ENCODE data around the gene SH3PXD2B.

DNA sequence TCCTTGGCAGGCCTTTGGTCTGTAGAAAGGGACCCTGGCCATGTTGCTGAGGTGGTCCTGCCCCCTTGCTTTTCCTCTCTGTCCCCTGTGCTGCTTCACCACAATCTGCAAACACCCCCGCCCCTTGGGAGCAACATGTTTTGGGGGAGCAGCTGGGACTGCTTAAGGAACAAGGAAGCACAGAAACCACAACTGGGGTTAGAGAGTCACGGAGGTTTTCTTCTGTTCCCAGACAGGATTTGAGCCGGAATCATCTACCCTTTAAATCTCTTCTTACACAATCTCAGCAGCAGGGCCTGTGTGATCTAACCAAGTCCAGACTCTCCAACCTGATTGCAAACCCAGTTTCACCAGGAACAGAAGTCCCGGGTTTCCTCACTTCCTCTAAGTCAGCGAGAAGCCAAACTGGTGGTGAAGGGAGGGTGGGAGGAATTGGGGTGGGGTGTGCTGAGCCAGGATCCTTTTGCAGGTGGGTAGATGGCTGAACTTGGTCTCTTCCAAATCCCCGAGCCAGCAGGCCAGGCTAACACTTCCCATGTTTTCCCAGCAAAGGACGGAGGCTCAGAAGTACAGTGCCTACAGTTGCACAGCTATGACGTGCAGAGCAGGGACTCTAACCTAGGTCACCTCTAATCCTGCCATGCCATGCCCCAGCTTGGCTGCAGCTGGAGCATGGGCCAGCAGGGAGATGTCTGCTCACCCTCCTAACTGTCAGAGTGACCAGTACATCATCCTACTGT lies 25.0 kb downstream of the SH3PXD2B start:
- no peak for TF ChIP-seq POLR2A (IDR thresholded peaks at IDR 0.05; ENCODE audit: borderline replicate concordance, extremely low read depth, insufficient read depth, insufficient read length)
- TF ChIP-seq, protein P1, sequence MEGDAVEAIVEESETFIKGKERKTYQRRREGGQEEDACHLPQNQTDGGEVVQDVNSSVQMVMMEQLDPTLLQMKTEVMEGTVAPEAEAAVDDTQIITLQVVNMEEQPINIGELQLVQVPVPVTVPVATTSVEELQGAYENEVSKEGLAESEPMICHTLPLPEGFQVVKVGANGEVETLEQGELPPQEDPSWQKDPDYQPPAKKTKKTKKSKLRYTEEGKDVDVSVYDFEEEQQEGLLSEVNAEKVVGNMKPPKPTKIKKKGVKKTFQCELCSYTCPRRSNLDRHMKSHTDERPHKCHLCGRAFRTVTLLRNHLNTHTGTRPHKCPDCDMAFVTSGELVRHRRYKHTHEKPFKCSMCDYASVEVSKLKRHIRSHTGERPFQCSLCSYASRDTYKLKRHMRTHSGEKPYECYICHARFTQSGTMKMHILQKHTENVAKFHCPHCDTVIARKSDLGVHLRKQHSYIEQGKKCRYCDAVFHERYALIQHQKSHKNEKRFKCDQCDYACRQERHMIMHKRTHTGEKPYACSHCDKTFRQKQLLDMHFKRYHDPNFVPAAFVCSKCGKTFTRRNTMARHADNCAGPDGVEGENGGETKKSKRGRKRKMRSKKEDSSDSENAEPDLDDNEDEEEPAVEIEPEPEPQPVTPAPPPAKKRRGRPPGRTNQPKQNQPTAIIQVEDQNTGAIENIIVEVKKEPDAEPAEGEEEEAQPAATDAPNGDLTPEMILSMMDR (IDR thresholded peaks at IDR 0.05 in 2 of 3, conservative IDR thresholded peaks at IDR 0.05 in 1 of 3; ENCODE audit: borderline replicate concordance in 1 of 3, insufficient read depth in 1 of 3, low read depth in 2 of 3, low read length in 2 of 3) = no peak

All from HCT116 (cell line).